Measurements from ENCODE around the gene HOXB4. TPM values are rescaled to one million over a fixed set of nuclear protein-coding genes. Genes with fewer than 3 reads are reported as not detected.

The HOXB4 gene
- total RNA-seq, 1 experiment from 2014 or later = not detected

- peaks cover 3 to 17% of the 10 kb centered on the region in 2 experiments; a peak in 3 of 4 replicates for H3K4me1 Mint-ChIP-seq
- Histone ChIP-seq H3K79me2 (ENCODE audit: insufficient read depth, low read length) (no peaks in the 10 kb centered on the region), H3K18ac (ENCODE audit: insufficient read length, low read depth, low read length) (no peak overlapping the region), H3K79me1 (ENCODE audit: insufficient read depth, low read depth, low read length, poor library complexity, severe bottlenecking) (no peaks in the 10 kb centered on the region), H2BK120ac (ENCODE audit: low read depth, low read length, poor library complexity, severe bottlenecking) (no peak overlapping the region), H3K4me2 (ENCODE audit: insufficient read depth, insufficient read length, low read length) (no peak overlapping the region), H4K91ac (ENCODE audit: insufficient read length, low read depth, low read length) (no peak overlapping the region), H3K23me2 (ENCODE audit: insufficient read length, low read depth, low read length, poor library complexity, severe bottlenecking) (peaks cover 5% of the 10 kb centered on the region), H3K56ac (ENCODE audit: insufficient read length, low read depth, low read length) (no peak overlapping the region), H2BK20ac (ENCODE audit: low read depth, low read length, poor library complexity, severe bottlenecking) (no peak overlapping the region), H3K9ac (ENCODE audit: extremely low read depth, insufficient read length, low read length) (no peak overlapping the region), H2AFZ (ENCODE audit: low read length) (no peak overlapping the region), H3K14ac (ENCODE audit: insufficient read depth, low read length) (no peak overlapping the region), H3T11ph (ENCODE audit: low read length) (no peak overlapping the region), H3K27ac (ENCODE audit: insufficient read length, low read depth, low read length) (no peak overlapping the region), H4K20me1 (ENCODE audit: control insufficient read depth, insufficient read depth, insufficient read length) (no peaks in the 10 kb centered on the region), H3K4ac (ENCODE audit: low read depth, low read length) (no peak overlapping the region), H3K4me1 (ENCODE audit: insufficient read depth, low read length) (no peaks in the 10 kb centered on the region), H2BK15ac (ENCODE audit: low read depth, low read length) (no peak overlapping the region), H3K23ac (ENCODE audit: insufficient read length, low read depth, low read length) (no peak overlapping the region), H2BK12ac (ENCODE audit: insufficient read length, low read depth, low read length) (no peak overlapping the region), H3K9me3 (ENCODE audit: control insufficient read depth, low read depth, low read length) (no peaks in the 10 kb centered on the region), H4K5ac (ENCODE audit: insufficient read length, low read depth, low read length) (no peak overlapping the region), H4K8ac (replicated peaks; ENCODE audit: insufficient read length, low read depth, low read length) (no peak overlapping the region), H2BK5ac (ENCODE audit: insufficient read length, low read length) (no peak overlapping the region), H3K27me3 (ENCODE audit: insufficient read depth, low read length) (peaks cover 98% of the 10 kb centered on the region), H2AK5ac (ENCODE audit: insufficient read length, low read length) (no peak overlapping the region)
- peaks cover 0 to 2% (median 0%) of the 10 kb centered on the region in 3 experiments; a peak in 1 of 7 replicates for H3K36me3 Mint-ChIP-seq (ENCODE audit: insufficient read depth in 1 of 3, low read depth in 3 of 3)
- peaks cover 100% of the 10 kb centered on the region for H3K27me3 Mint-ChIP-seq (ENCODE audit: low read depth)
- TF ChIP-seq, protein P1, sequence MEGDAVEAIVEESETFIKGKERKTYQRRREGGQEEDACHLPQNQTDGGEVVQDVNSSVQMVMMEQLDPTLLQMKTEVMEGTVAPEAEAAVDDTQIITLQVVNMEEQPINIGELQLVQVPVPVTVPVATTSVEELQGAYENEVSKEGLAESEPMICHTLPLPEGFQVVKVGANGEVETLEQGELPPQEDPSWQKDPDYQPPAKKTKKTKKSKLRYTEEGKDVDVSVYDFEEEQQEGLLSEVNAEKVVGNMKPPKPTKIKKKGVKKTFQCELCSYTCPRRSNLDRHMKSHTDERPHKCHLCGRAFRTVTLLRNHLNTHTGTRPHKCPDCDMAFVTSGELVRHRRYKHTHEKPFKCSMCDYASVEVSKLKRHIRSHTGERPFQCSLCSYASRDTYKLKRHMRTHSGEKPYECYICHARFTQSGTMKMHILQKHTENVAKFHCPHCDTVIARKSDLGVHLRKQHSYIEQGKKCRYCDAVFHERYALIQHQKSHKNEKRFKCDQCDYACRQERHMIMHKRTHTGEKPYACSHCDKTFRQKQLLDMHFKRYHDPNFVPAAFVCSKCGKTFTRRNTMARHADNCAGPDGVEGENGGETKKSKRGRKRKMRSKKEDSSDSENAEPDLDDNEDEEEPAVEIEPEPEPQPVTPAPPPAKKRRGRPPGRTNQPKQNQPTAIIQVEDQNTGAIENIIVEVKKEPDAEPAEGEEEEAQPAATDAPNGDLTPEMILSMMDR (conservative IDR thresholded peaks at IDR 0.05) = no peak
- no peak overlapping the region for H3K4me3 Mint-ChIP-seq
- no peak overlapping the region for H3K27ac Mint-ChIP-seq
- no peak for DNase-seq
- WGBS (ENCODE audit: extremely low coverage, insufficient read length, low lambda C conversion rate) = no CpG with 5 or more reads among the region's 6 CpGs
- peaks cover 3 to 24% of the 10 kb centered on the region in 2 experiments; a peak in 3 of 5 replicates for H3K9me3 Mint-ChIP-seq
Observed at GRCh38 chr17:48620461-48621139, 42.5 kb upstream of the HOXB4 start.

Data from H9 (cell line).